HUES6 (cell line): ENCODE measurements around the gene CTNNA1.

ENCODE experiments used
- H3K27ac ChIP-seq: 2 replicates; pipeline ENCODE4 v1.7.0; 2013; ENCODE audit warnings: low read depth, mild to moderate bottlenecking, low read length, inconsistent platforms
- H3K27me3 ChIP-seq: 2 replicates; pipeline ENCODE4 v1.6.1; 2013; ENCODE audit warnings: low read length; ENCODE audit not compliant: control insufficient read depth, insufficient read depth
- H3K36me3 ChIP-seq: 2 replicates; pipeline ENCODE4 v1.6.1; 2013; ENCODE audit warnings: low read length; ENCODE audit not compliant: control insufficient read depth, insufficient read depth
- H3K4me1 ChIP-seq: 2 replicates; pipeline ENCODE4 v1.6.1; 2013; ENCODE audit warnings: low read length; ENCODE audit not compliant: control insufficient read depth, insufficient read depth
- H3K4me3 ChIP-seq: 2 replicates; pipeline ENCODE4 v1.5.1; 2013; ENCODE audit warnings: low read depth, low read length
- H3K9ac ChIP-seq: one replicate; pipeline ENCODE4 v1.6.1; 2013; ENCODE audit warnings: mild to moderate bottlenecking, low read length
- H3K9me3 ChIP-seq: 2 replicates; pipeline ENCODE4 v1.6.1; 2013; ENCODE audit warnings: low read depth, low read length; ENCODE audit not compliant: control insufficient read depth, insufficient read depth

CTNNA1 gene

GRCh38 chr5:138961221-138961620 is 208.0 kb downstream of the CTNNA1 start:
- Histone ChIP-seq H3K4me3 (no peak overlapping the region), H3K9me3 (no peaks in the 10 kb centered on the region), H3K36me3 (no peaks in the 10 kb centered on the region), H3K27me3 (no peaks in the 10 kb centered on the region), H3K9ac (no peak overlapping the region), H3K4me1 (peaks cover 33% of the 10 kb centered on the region), H3K27ac (no peak overlapping the region)

- Histone ChIP-seq H3K27ac (no peak overlapping the region), H3K4me3 (no peak overlapping the region)
Observed at GRCh38 chr5:138961729-138962128, 208.5 kb downstream of the CTNNA1 start.

GRCh38 chr5:138962614-138963370 is 209.6 kb downstream of the CTNNA1 start:
- H3K4me1 ChIP-seq: peaks cover 36% of the 10 kb centered on the region
- no peaks in the 10 kb centered on the region for H3K27me3 ChIP-seq
- no peak overlapping the region for H3K27ac ChIP-seq
- no peaks in the 10 kb centered on the region for H3K36me3 ChIP-seq
- no peaks in the 10 kb centered on the region for H3K9me3 ChIP-seq
- H3K9ac ChIP-seq: no peak overlapping the region
- H3K4me3 ChIP-seq: no peak overlapping the region

More at GRCh38 chr5:138961729-138962128, 208.5 kb downstream of the CTNNA1 start:
- H3K36me3 ChIP-seq: no peaks in the 10 kb centered on the region
- H3K4me1 ChIP-seq: peaks cover 33% of the 10 kb centered on the region
- no peaks in the 10 kb centered on the region for H3K9me3 ChIP-seq
- no peak overlapping the region for H3K9ac ChIP-seq
- H3K27me3 ChIP-seq: no peaks in the 10 kb centered on the region

- Histone ChIP-seq H3K9ac (no peak overlapping the region), H3K4me3 (no peak overlapping the region), H3K27me3 (no peaks in the 10 kb centered on the region), H3K4me1 (peaks cover 36% of the 10 kb centered on the region), H3K27ac (no peak overlapping the region), H3K36me3 (no peaks in the 10 kb centered on the region), H3K9me3 (no peaks in the 10 kb centered on the region)
Observed at GRCh38 chr5:138963763-138964371, 210.6 kb downstream of the CTNNA1 start.

GRCh38 chr5:138964647-138965201 is 211.5 kb downstream of the CTNNA1 start:
- H3K4me3 ChIP-seq: no peak overlapping the region
- H3K36me3 ChIP-seq: no peaks in the 10 kb centered on the region
- H3K27me3 ChIP-seq: no peaks in the 10 kb centered on the region; the same call in 1 of the 2 replicates
- no peak overlapping the region for H3K9ac ChIP-seq
- H3K9me3 ChIP-seq: no peaks in the 10 kb centered on the region
- H3K4me1 ChIP-seq: peaks cover 36% of the 10 kb centered on the region
- no peak overlapping the region; the same call in 1 of the 2 replicates for H3K27ac ChIP-seq

GRCh38 chr5:138965626-138966025 is 212.4 kb downstream of the CTNNA1 start:
- peaks cover 36% of the 10 kb centered on the region for H3K4me1 ChIP-seq
- H3K9me3 ChIP-seq: no peaks in the 10 kb centered on the region
- no peak overlapping the region for H3K9ac ChIP-seq
- H3K4me3 ChIP-seq: no peak overlapping the region
- no peaks in the 10 kb centered on the region; the same call in 1 of the 2 replicates for H3K27me3 ChIP-seq
- H3K36me3 ChIP-seq: no peaks in the 10 kb centered on the region
- H3K27ac ChIP-seq: no peak overlapping the region

GRCh38 chr5:138966236-138966985 is 213.2 kb downstream of the CTNNA1 start:
- Histone ChIP-seq H3K9ac (no peak overlapping the region), H3K27me3 (no peaks in the 10 kb centered on the region; the same call in 1 of the 2 replicates), H3K36me3 (no peaks in the 10 kb centered on the region), H3K27ac (no peak overlapping the region), H3K9me3 (no peaks in the 10 kb centered on the region), H3K4me3 (no peak overlapping the region), H3K4me1 (peaks cover 36% of the 10 kb centered on the region)

GRCh38 chr5:138967791-138968448 is 214.7 kb downstream of the CTNNA1 start:
- Histone ChIP-seq H3K9ac (no peak overlapping the region), H3K27ac (no peak overlapping the region), H3K36me3 (no peaks in the 10 kb centered on the region), H3K4me1 (peaks cover 27% of the 10 kb centered on the region), H3K9me3 (no peaks in the 10 kb centered on the region), H3K4me3 (no peak overlapping the region), H3K27me3 (no peaks in the 10 kb centered on the region; the same call in 1 of the 2 replicates)

GRCh38 chr5:138968601-138969000 is 215.4 kb downstream of the CTNNA1 start:
- H3K4me3 ChIP-seq: no peak overlapping the region
- H3K4me1 ChIP-seq: peaks cover 20% of the 10 kb centered on the region

GRCh38 chr5:138969323-138970002 is 216.2 kb downstream of the CTNNA1 start:
- Histone ChIP-seq H3K4me1 (peaks cover 17% of the 10 kb centered on the region), H3K9me3 (no peaks in the 10 kb centered on the region), H3K4me3 (no peak overlapping the region), H3K36me3 (no peaks in the 10 kb centered on the region), H3K27me3 (no peaks in the 10 kb centered on the region; the same call in 1 of the 2 replicates), H3K27ac (no peak overlapping the region), H3K9ac (no peak overlapping the region)

More at GRCh38 chr5:138968601-138969000, 215.4 kb downstream of the CTNNA1 start:
- Histone ChIP-seq H3K27ac (no peak overlapping the region), H3K9ac (no peak overlapping the region), H3K9me3 (no peaks in the 10 kb centered on the region), H3K36me3 (no peaks in the 10 kb centered on the region), H3K27me3 (no peaks in the 10 kb centered on the region; the same call in 1 of the 2 replicates)
